Thyroid gland (tissue), 4 donors: Measurements from ENCODE around the gene CFAP46. TPM values are rescaled to one million over a fixed set of nuclear protein-coding genes. Genes with fewer than 3 reads are reported as not detected.

ENCODE experiments used
- DNase-seq, 2 donors: peaks; one replicate each; pipeline ENCODE4 v3.0.0-alpha.2; 2019
- H3K27ac ChIP-seq, 3 donors: fragments of 200-600 bp; sonication (generic); 1 replicate in 2 of 3; 2 replicates in 1 of 3; pipeline ENCODE4 v1.5.1; 2016 to 2019; ENCODE audit warnings: mild to moderate bottlenecking in 1 of 3, moderate library complexity in 1 of 3
- H3K27me3 ChIP-seq: fragments of 200-600 bp; sonication (generic); one replicate; pipeline ENCODE4 v1.5.1; 2019
- H3K36me3 ChIP-seq, 2 donors: fragments of 200-600 bp; sonication (generic); one replicate each; pipeline ENCODE4 v1.5.1; 2016 to 2019
- H3K4me1 ChIP-seq, 2 donors: fragments of 200-600 bp; sonication (generic); one replicate each; pipeline ENCODE4 v1.5.1; 2017 to 2019
- H3K4me3 ChIP-seq, 3 donors: fragments of 200-600 bp; sonication (generic); replicated peaks in 1 of 3; 1 replicate in 2 of 3; 2 replicates in 1 of 3; pipeline ENCODE4 v1.5.1; 2016; ENCODE audit warnings: mild to moderate bottlenecking in 1 of 3
- H3K9me3 ChIP-seq: fragments of 200-600 bp; sonication (generic); one replicate; pipeline ENCODE4 v1.5.1; 2017
- CTCF ChIP-seq, 6 experiments: fragments of 200-600 bp in 3 of 6; fragments of 450-650 bp in 3 of 6; sonication (generic) in 3 of 6; IDR thresholded peaks; one replicate each; pipeline ENCODE4 v1.5.1; 2016 to 2019; ENCODE audit warnings: antibody characterized with exemption in 6 of 6, mild to moderate bottlenecking in 2 of 6, inconsistent platforms in 1 of 6, moderate library complexity in 1 of 6
- POLR2A ChIP-seq, 2 donors: fragments of 450-650 bp; IDR thresholded peaks; one replicate each; pipeline ENCODE4 v1.6.1; 2017; ENCODE audit warnings: antibody characterized with exemption in 2 of 2, mild to moderate bottlenecking in 2 of 2, moderate library complexity in 1 of 2
- WGBS, 2 donors: methylation state at CpG; one replicate each; pipeline ENCODE4 v1.1.5; 2017; 5-methylcytosine and 5-hydroxymethylcytosine counted together
- intact Hi-C: fragments of 100-400 bp; cut with DNase I; formaldehyde crosslinking; loops from one replicate; pipeline ENCODE4 v1.15.1; 2023
- total RNA-seq, 4 donors: library from RNA; depleted of rRNA; stranded (reverse); fragments of >200 nt; gene quantifications; one replicate each; pipeline ENCODE4 v1.2.3, GENCODE V29; 2016

CFAP46 gene
- total RNA-seq, 4 donors from 2014 or later, result 3.6 to 12.7 (median 9.1) TPM

GRCh38 chr10:132783940-132784865 is 158.2 kb downstream of the CFAP46 start:
- peaks cover 18% of the 10 kb centered on the region for H3K27me3 ChIP-seq
- 41 to 46% methylated on average over 30 to 35 of the region's 106 CpGs for WGBS, 2 donors
- H3K4me3 ChIP-seq, result no peak overlapping the region
- no peak for DNase-seq
- no peaks in the 10 kb centered on the region for H3K9me3 ChIP-seq
- intact Hi-C loops, result no loop called here
- no peak for TF ChIP-seq POLR2A (IDR thresholded peaks at IDR 0.05)
- TF ChIP-seq CTCF (IDR thresholded peaks at IDR 0.05), result no peak
- H3K4me1 ChIP-seq, result peaks cover 9 to 39% of the 10 kb centered on the region in 2 donors
- H3K27ac ChIP-seq, result no peak overlapping the region
- peaks cover 0 to 4% of the 10 kb centered on the region in 2 donors for H3K36me3 ChIP-seq

- Histone ChIP-seq H3K27ac (no peak overlapping the region), H3K9me3 (no peaks in the 10 kb centered on the region), H3K27me3 (peaks cover 13% of the 10 kb centered on the region), H3K4me1 (peaks cover 9 to 36% of the 10 kb centered on the region in 2 donors), H3K36me3 (peaks cover 0 to 4% of the 10 kb centered on the region in 2 donors), H3K4me3 (no peak overlapping the region)
- 93% methylated on average over 30 of the region's 30 CpGs for WGBS, 2 donors
- intact Hi-C loops, result no loop called here
- no peak for TF ChIP-seq CTCF (IDR thresholded peaks at IDR 0.05)
- TF ChIP-seq POLR2A (IDR thresholded peaks at IDR 0.05), result no peak
- no peak for DNase-seq
Measured at GRCh38 chr10:132783165-132783939, 159.0 kb downstream of the CFAP46 start.

GRCh38 chr10:132781556-132781955 is 160.8 kb downstream of the CFAP46 start:
- Histone ChIP-seq H3K27ac (no peak overlapping the region), H3K4me1 (peaks cover 2 to 18% of the 10 kb centered on the region in 2 donors), H3K27me3 (peaks cover 2% of the 10 kb centered on the region), H3K36me3 (peaks cover 4% of the 10 kb centered on the region in 2 donors), H3K4me3 (no peak overlapping the region), H3K9me3 (no peaks in the 10 kb centered on the region)
- TF ChIP-seq POLR2A (IDR thresholded peaks at IDR 0.05) (no peak), CTCF (IDR thresholded peaks at IDR 0.05) (no peak)
- DNase-seq, result no peak
- intact Hi-C loops, result no loop called here
- WGBS, 2 donors, result 96 to 97% methylated on average over 20 of the region's 20 CpGs

- no peaks in the 10 kb centered on the region for H3K27me3 ChIP-seq
- intact Hi-C loops, result no loop called here
Measured at GRCh38 chr10:132780356-132780755, 162.0 kb downstream of the CFAP46 start.

More at GRCh38 chr10:132780356-132780755, 162.0 kb downstream of the CFAP46 start:
- TF ChIP-seq POLR2A (IDR thresholded peaks at IDR 0.05) (no peak), CTCF (IDR thresholded peaks at IDR 0.05) (no peak)
- peaks cover 4% of the 10 kb centered on the region in 2 donors for H3K36me3 ChIP-seq
- DNase-seq, result no peak
- no peaks in the 10 kb centered on the region for H3K9me3 ChIP-seq
- 87 to 93% methylated on average over 11 to 12 of the region's 12 CpGs for WGBS, 2 donors
- no peak overlapping the region for H3K4me3 ChIP-seq
- no peak overlapping the region for H3K27ac ChIP-seq
- peaks cover 0 to 11% of the 10 kb centered on the region in 2 donors for H3K4me1 ChIP-seq
